Measurements from ENCODE around the gene POSTN.
"Not testable (repeated sequence)": the region's sequence is repeated elsewhere in the genome, so short reads cannot be mapped to it uniquely, and the experiment has no call there.

The POSTN gene

GRCh38 chr13:37596805-37597204 is 1.8 kb downstream of the POSTN start:
- Histone ChIP-seq H3K36me3 (ENCODE audit: low read length) (no peaks in the 10 kb centered on the region), H3K9me2 (replicated peaks; ENCODE audit: insufficient read depth, low read length) (no peaks in the 10 kb centered on the region), H4K20me1 (ENCODE audit: low read depth, low read length) (no peaks in the 10 kb centered on the region), H3K4me3 (ENCODE audit: insufficient read depth, low read length, poor library complexity, severe bottlenecking) (no peak overlapping the region), H3K27me3 (ENCODE audit: low read length) (no peaks in the 10 kb centered on the region), H3K27ac (ENCODE audit: low read depth, low read length) (no peak overlapping the region), H3K9ac (ENCODE audit: low read length) (no peak overlapping the region), H2AFZ (ENCODE audit: low read depth, low read length, severe bottlenecking) (no peak overlapping the region), H3K4me2 (ENCODE audit: low read depth, low read length, poor library complexity, severe bottlenecking) (no peak overlapping the region), H3K9me3 (ENCODE audit: insufficient read depth, low read length) (no peaks in the 10 kb centered on the region), H3F3A (ENCODE audit: insufficient read depth) (no peaks in the 10 kb centered on the region), H3K79me2 (ENCODE audit: insufficient read depth, low read length) (no peaks in the 10 kb centered on the region)
- no peak for TF ChIP-seq EZH2phosphoT487 (conservative IDR thresholded peaks at IDR 0.05; ENCODE audit: low read length)
- TF ChIP-seq CTCF (IDR thresholded peaks at IDR 0.05; ENCODE audit: insufficient read depth, low read length, poor library complexity, severe bottlenecking), result no peak

- TF ChIP-seq EZH2phosphoT487 (conservative IDR thresholded peaks at IDR 0.05; ENCODE audit: low read length), result no peak
- H3K79me2 ChIP-seq (ENCODE audit: insufficient read depth, low read length), result no peaks in the 10 kb centered on the region
- no peaks in the 10 kb centered on the region for H3K9me2 ChIP-seq (replicated peaks; ENCODE audit: insufficient read depth, low read length)
- no peaks in the 10 kb centered on the region for H3K27me3 ChIP-seq (ENCODE audit: low read length)
- no peaks in the 10 kb centered on the region for H3K9me3 ChIP-seq (ENCODE audit: insufficient read depth, low read length)
- no peak overlapping the region for H3K4me3 ChIP-seq (ENCODE audit: insufficient read depth, low read length, poor library complexity, severe bottlenecking)
- H2AFZ ChIP-seq (ENCODE audit: low read depth, low read length, severe bottlenecking), result no peak overlapping the region
- no peaks in the 10 kb centered on the region for H3F3A ChIP-seq (ENCODE audit: insufficient read depth)
- no peaks in the 10 kb centered on the region for H3K36me3 ChIP-seq (ENCODE audit: low read length)
- H3K4me2 ChIP-seq (ENCODE audit: low read depth, low read length, poor library complexity, severe bottlenecking), result no peak overlapping the region
- no peak overlapping the region for H3K9ac ChIP-seq (ENCODE audit: low read length)
- no peaks in the 10 kb centered on the region for H4K20me1 ChIP-seq (ENCODE audit: low read depth, low read length)
- no peak overlapping the region for H3K27ac ChIP-seq (ENCODE audit: low read depth, low read length)
Observed at GRCh38 chr13:37595162-37595561, 3.4 kb downstream of the POSTN start.

GRCh38 chr13:37594550-37594949 is 4.0 kb downstream of the POSTN start:
- Histone ChIP-seq H3K9ac (ENCODE audit: low read length) (no peak overlapping the region), H3K4me3 (ENCODE audit: insufficient read depth, low read length, poor library complexity, severe bottlenecking) (no peak overlapping the region), H3K27ac (ENCODE audit: low read depth, low read length) (no peak overlapping the region), H2AFZ (ENCODE audit: low read depth, low read length, severe bottlenecking) (no peak overlapping the region), H3K9me2 (replicated peaks; ENCODE audit: insufficient read depth, low read length) (no peaks in the 10 kb centered on the region), H3K9me3 (ENCODE audit: insufficient read depth, low read length) (no peaks in the 10 kb centered on the region), H3K79me2 (ENCODE audit: insufficient read depth, low read length) (no peaks in the 10 kb centered on the region), H3K27me3 (ENCODE audit: low read length) (no peaks in the 10 kb centered on the region), H4K20me1 (ENCODE audit: low read depth, low read length) (no peaks in the 10 kb centered on the region), H3K36me3 (ENCODE audit: low read length) (no peaks in the 10 kb centered on the region), H3K4me2 (ENCODE audit: low read depth, low read length, poor library complexity, severe bottlenecking) (no peak overlapping the region), H3F3A (ENCODE audit: insufficient read depth) (no peaks in the 10 kb centered on the region)
- TF ChIP-seq EZH2phosphoT487 (conservative IDR thresholded peaks at IDR 0.05; ENCODE audit: low read length), result no peak
- TF ChIP-seq CTCF (IDR thresholded peaks at IDR 0.05; ENCODE audit: insufficient read depth, low read length, poor library complexity, severe bottlenecking), result no peak

- H3K9me3 ChIP-seq (ENCODE audit: insufficient read depth, low read length); H3F3A ChIP-seq (ENCODE audit: insufficient read depth); H3K4me3 ChIP-seq (ENCODE audit: insufficient read depth, low read length, poor library complexity, severe bottlenecking); H3K27me3 ChIP-seq (ENCODE audit: low read length); H3K9ac ChIP-seq (ENCODE audit: low read length); H3K9me2 ChIP-seq (replicated peaks; ENCODE audit: insufficient read depth, low read length); H3K36me3 ChIP-seq (ENCODE audit: low read length); H3K79me2 ChIP-seq (ENCODE audit: insufficient read depth, low read length); H2AFZ ChIP-seq (ENCODE audit: low read depth, low read length, severe bottlenecking); H3K4me2 ChIP-seq (ENCODE audit: low read depth, low read length, poor library complexity, severe bottlenecking); H4K20me1 ChIP-seq (ENCODE audit: low read depth, low read length); H3K27ac ChIP-seq (ENCODE audit: low read depth, low read length): not testable (repeated sequence)
Observed at GRCh38 chr13:37589381-37589780, 9.2 kb downstream of the POSTN start.
